Vagina (tissue), 2 donors: ENCODE data around the gene MMP28.

Source experiments
- CTCF ChIP-seq, 3 experiments: fragments of 450-650 bp in 2 of 3; fragments of 200-600 bp in 1 of 3; sonication (generic) in 1 of 3; IDR thresholded peaks; one replicate each; pipeline ENCODE4 v1.5.1; 2017 to 2019; ENCODE audit warnings: antibody characterized with exemption in 3 of 3, mild to moderate bottlenecking in 2 of 3, moderate library complexity in 2 of 3
- POLR2AphosphoS5 ChIP-seq, 2 donors: sonication (generic); formaldehyde crosslinking; IDR thresholded peaks; one replicate each; pipeline ENCODE4 v1.9.0; 2017; ENCODE audit warnings: antibody characterized with exemption in 2 of 2, mild to moderate bottlenecking in 2 of 2, low read depth in 1 of 2; ENCODE audit not compliant: insufficient read depth in 1 of 2

GRCh38 chr17:35757243-35757642 lies 38.2 kb downstream of the MMP28 start:
- TF ChIP-seq CTCF (IDR thresholded peaks at IDR 0.05) (no peak), POLR2AphosphoS5 (IDR thresholded peaks at IDR 0.05; ENCODE audit: insufficient read depth in 1 of 2, low read depth in 1 of 2) (no peak)
